ENCODE results near the gene FOCAD. TPM values are rescaled to one million over a fixed set of nuclear protein-coding genes. Genes with fewer than 3 reads are reported as not detected.

Gene FOCAD
- total RNA-seq, 2 experiments from 2014 or later, result 13.8 to 18.5 TPM

GRCh38 chr9:20837166-20837565 lies 153.1 kb downstream of the FOCAD start:
- no peak overlapping the region for H3K27ac ChIP-seq (ENCODE audit: low read depth, low read length, poor library complexity, severe bottlenecking)
- no peaks in the 10 kb centered on the region for H3K36me3 ChIP-seq (ENCODE audit: insufficient read depth, low read length)
- CTCF ChIA-PET (ENCODE audit: unreplicated experiment), result no interaction called here
- intact Hi-C loops (cut with micrococcal nuclease; ENCODE audit: unreplicated experiment), result no loop called here
- H3K4me3 ChIP-seq (ENCODE audit: low read depth, low read length, poor library complexity, severe bottlenecking), result no peak overlapping the region
- H3K4me1 ChIP-seq (ENCODE audit: insufficient read depth, low read length, poor library complexity, severe bottlenecking), result no peaks in the 10 kb centered on the region
- no peak overlapping the region for H3K4me2 ChIP-seq (ENCODE audit: low read length)
- no peak for DNase-seq (ENCODE audit: low spot score)
- POLR2A ChIA-PET, result interaction anchor here (0.8 kb wide), 1 partner anchor 10 kb away, joined by 3 read pairs; no protein-coding TSS in a partner anchor
- no peak overlapping the region for H2AFZ ChIP-seq (ENCODE audit: low read length)
- BruUV-seq (replicated peaks), result no TSS peak
- H4K20me1 ChIP-seq (ENCODE audit: insufficient read depth, low read length), result no peaks in the 10 kb centered on the region
- H3K79me2 ChIP-seq (ENCODE audit: insufficient read depth, low read depth, low read length), result no peaks in the 10 kb centered on the region
- no peaks in the 10 kb centered on the region for H3K9me2 ChIP-seq (ENCODE audit: insufficient read depth, low read length)
- no peak for TF ChIP-seq CTCF (conservative IDR thresholded peaks at IDR 0.05; ENCODE audit: low read length)
- TF ChIP-seq EZH2phosphoT487 (IDR thresholded peaks at IDR 0.05; ENCODE audit: borderline replicate concordance, low read depth, low read length), result no peak
- no peaks in the 10 kb centered on the region for H3K9me3 ChIP-seq (ENCODE audit: low read length)

GRCh38 chr9:20838218-20838617 lies 154.2 kb downstream of the FOCAD start:
- H2AFZ ChIP-seq (ENCODE audit: low read length), result no peak overlapping the region
- no peaks in the 10 kb centered on the region for H3K79me2 ChIP-seq (ENCODE audit: insufficient read depth, low read depth, low read length)
- no peaks in the 10 kb centered on the region for H3K36me3 ChIP-seq (ENCODE audit: insufficient read depth, low read length)
- H3K9me2 ChIP-seq (ENCODE audit: insufficient read depth, low read length), result no peaks in the 10 kb centered on the region
- ChIA-PET POLR2A (no interaction called here), CTCF (ENCODE audit: unreplicated experiment) (no interaction called here)
- no peak overlapping the region for H3K4me3 ChIP-seq (ENCODE audit: low read depth, low read length, poor library complexity, severe bottlenecking)
- no peaks in the 10 kb centered on the region for H3K4me1 ChIP-seq (ENCODE audit: insufficient read depth, low read length, poor library complexity, severe bottlenecking)
- TF ChIP-seq EZH2phosphoT487 (IDR thresholded peaks at IDR 0.05; ENCODE audit: borderline replicate concordance, low read depth, low read length) (no peak), CTCF (conservative IDR thresholded peaks at IDR 0.05; ENCODE audit: low read length) (no peak)
- no peak overlapping the region for H3K4me2 ChIP-seq (ENCODE audit: low read length)
- H3K27ac ChIP-seq (ENCODE audit: low read depth, low read length, poor library complexity, severe bottlenecking), result no peak overlapping the region
- H4K20me1 ChIP-seq (ENCODE audit: insufficient read depth, low read length), result no peaks in the 10 kb centered on the region
- no peak for DNase-seq (ENCODE audit: low spot score)
- no TSS peak for BruUV-seq (replicated peaks)
- no peaks in the 10 kb centered on the region for H3K9me3 ChIP-seq (ENCODE audit: low read length)
- intact Hi-C loops (cut with micrococcal nuclease; ENCODE audit: unreplicated experiment), result no loop called here

- H3K79me2 ChIP-seq (ENCODE audit: insufficient read depth, low read depth, low read length), result no peaks in the 10 kb centered on the region
- H3K4me3 ChIP-seq (ENCODE audit: low read depth, low read length, poor library complexity, severe bottlenecking), result no peak overlapping the region
- no peak for DNase-seq (ENCODE audit: low spot score)
- no peaks in the 10 kb centered on the region for H3K4me1 ChIP-seq (ENCODE audit: insufficient read depth, low read length, poor library complexity, severe bottlenecking)
- no peaks in the 10 kb centered on the region for H4K20me1 ChIP-seq (ENCODE audit: insufficient read depth, low read length)
- no peaks in the 10 kb centered on the region for H3K36me3 ChIP-seq (ENCODE audit: insufficient read depth, low read length)
- POLR2A ChIA-PET, result no interaction called here
- BruUV-seq (replicated peaks), result no TSS peak
- CTCF ChIA-PET (ENCODE audit: unreplicated experiment), result no interaction called here
- H3K4me2 ChIP-seq (ENCODE audit: low read length), result no peak overlapping the region
- no peak overlapping the region for H2AFZ ChIP-seq (ENCODE audit: low read length)
- TF ChIP-seq CTCF (conservative IDR thresholded peaks at IDR 0.05; ENCODE audit: low read length) (no peak), EZH2phosphoT487 (IDR thresholded peaks at IDR 0.05; ENCODE audit: borderline replicate concordance, low read depth, low read length) (no peak)
- H3K27ac ChIP-seq (ENCODE audit: low read depth, low read length, poor library complexity, severe bottlenecking), result no peak overlapping the region
- intact Hi-C loops (cut with micrococcal nuclease; ENCODE audit: unreplicated experiment), result no loop called here
- no peaks in the 10 kb centered on the region for H3K9me3 ChIP-seq (ENCODE audit: low read length)
- no peaks in the 10 kb centered on the region for H3K9me2 ChIP-seq (ENCODE audit: insufficient read depth, low read length)
Measured at GRCh38 chr9:20844916-20845315, 160.9 kb downstream of the FOCAD start.
